Measurements from ENCODE around the gene RELN. TPM values are rescaled to one million over a fixed set of nuclear protein-coding genes. Genes with fewer than 3 reads are reported as not detected.

Gene RELN
- total and polyA plus RNA-seq, 2 of the 13 experiments (the other 11 are each of a cell fraction or from before 2014, with no cell fraction given): 315 to 332 TPM

- TF ChIP-seq ZGPAT (CRISPR knock-in tag; IDR thresholded peaks at IDR 0.05) (no peak), PCBP1 (IDR thresholded peaks at IDR 0.05; ENCODE audit: borderline replicate concordance, low read depth, low read length) (no peak), TBX2 (CRISPR knock-in tag; IDR thresholded peaks at IDR 0.05; ENCODE audit: borderline replicate concordance) (no peak), ZNF780A (CRISPR knock-in tag; IDR thresholded peaks at IDR 0.05) (no peak), TRIM22 (IDR thresholded peaks at IDR 0.05) (no peak), ZNF280B (CRISPR knock-in tag; IDR thresholded peaks at IDR 0.05; ENCODE audit: borderline replicate concordance) (no peak)
These were observed 324.9 kb downstream of the RELN start (continued) for GRCh38 chr7:103664577-103664976.
